ENCODE results near the gene PCDHB15.
"Not testable (repeated sequence)": the region's sequence is repeated elsewhere in the genome, so short reads cannot be mapped to it uniquely, and the experiment has no call there.

The PCDHB15 gene

DNA sequence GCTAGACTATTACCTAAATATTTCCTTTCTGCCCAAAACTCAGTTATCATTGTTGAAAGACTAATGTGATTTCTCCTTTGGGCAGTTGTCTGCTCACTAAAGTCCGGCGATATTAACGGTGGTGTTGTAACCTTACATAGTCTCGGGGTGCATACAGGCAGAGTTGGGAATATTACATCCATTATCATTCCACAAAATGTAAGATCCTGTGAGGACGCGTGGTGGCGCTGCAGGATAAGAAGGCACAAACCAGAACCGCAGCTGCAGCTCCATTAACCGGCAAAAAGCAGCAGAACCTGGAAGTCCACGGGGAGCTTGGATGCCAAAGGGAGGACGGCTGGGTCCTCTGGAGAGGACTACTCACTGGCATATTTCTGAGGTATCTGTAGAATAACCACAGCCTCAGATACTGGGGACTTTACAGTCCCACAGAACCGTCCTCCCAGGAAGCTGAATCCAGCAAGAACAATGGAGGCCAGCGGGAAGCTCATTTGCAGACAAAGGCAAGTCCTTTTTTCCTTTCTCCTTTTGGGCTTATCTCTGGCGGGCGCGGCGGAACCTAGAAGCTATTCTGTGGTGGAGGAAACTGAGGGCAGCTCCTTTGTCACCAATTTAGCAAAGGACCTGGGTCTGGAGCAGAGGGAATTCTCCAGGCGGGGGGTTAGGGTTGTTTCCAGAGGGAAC lies 31.4 kb upstream of the PCDHB15 start, which contains the start of gene PCDHB13:
TSS of gene PCDHB13 (plus strand) at position 264 of the 684 bp plus-strand sequence. CDS start at position 469, 205 bp downstream.
- peak; percentile 66 for DNase-seq (ENCODE audit: low read depth)
- peak; percentile 35 for TF ChIP-seq CTCF (IDR thresholded peaks at IDR 0.05; ENCODE audit: low read depth, low read length)
- not testable (repeated sequence) for H3K4me3 ChIP-seq (ENCODE audit: low read depth, low read length)

DNA sequence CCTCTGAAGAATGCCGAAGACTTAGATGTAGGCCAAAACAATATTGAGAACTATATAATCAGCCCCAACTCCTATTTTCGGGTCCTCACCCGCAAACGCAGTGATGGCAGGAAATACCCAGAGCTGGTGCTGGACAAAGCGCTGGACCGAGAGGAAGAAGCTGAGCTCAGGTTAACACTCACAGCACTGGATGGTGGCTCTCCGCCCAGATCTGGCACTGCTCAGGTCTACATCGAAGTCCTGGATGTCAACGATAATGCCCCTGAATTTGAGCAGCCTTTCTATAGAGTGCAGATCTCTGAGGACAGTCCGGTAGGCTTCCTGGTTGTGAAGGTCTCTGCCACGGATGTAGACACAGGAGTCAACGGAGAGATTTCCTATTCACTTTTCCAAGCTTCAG lies 30.6 kb upstream of the PCDHB15 start:
- not testable (repeated sequence) for DNase-seq (ENCODE audit: low read depth); H3K4me3 ChIP-seq (ENCODE audit: low read depth, low read length)

DNA sequence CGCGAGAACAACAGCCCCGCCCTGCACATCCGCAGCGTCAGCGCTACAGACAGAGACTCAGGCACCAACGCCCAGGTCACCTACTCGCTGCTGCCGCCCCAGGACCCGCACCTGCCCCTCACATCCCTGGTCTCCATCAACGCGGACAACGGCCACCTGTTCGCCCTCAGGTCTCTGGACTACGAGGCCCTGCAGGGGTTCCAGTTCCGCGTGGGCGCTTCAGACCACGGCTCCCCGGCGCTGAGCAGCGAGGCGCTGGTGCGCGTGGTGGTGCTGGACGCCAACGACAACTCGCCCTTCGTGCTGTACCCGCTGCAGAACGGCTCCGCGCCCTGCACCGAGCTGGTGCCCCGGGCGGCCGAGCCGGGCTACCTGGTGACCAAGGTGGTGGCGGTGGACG lies 29.7 kb upstream of the PCDHB15 start:
- not testable (repeated sequence) for H3K4me3 ChIP-seq (ENCODE audit: low read depth, low read length); DNase-seq (ENCODE audit: low read depth)

GRCh38 chr5:141216035-141216434 lies 29.2 kb upstream of the PCDHB15 start:
- not testable (repeated sequence) for H3K4me3 ChIP-seq (ENCODE audit: low read depth, low read length); DNase-seq (ENCODE audit: low read depth)

DNA sequence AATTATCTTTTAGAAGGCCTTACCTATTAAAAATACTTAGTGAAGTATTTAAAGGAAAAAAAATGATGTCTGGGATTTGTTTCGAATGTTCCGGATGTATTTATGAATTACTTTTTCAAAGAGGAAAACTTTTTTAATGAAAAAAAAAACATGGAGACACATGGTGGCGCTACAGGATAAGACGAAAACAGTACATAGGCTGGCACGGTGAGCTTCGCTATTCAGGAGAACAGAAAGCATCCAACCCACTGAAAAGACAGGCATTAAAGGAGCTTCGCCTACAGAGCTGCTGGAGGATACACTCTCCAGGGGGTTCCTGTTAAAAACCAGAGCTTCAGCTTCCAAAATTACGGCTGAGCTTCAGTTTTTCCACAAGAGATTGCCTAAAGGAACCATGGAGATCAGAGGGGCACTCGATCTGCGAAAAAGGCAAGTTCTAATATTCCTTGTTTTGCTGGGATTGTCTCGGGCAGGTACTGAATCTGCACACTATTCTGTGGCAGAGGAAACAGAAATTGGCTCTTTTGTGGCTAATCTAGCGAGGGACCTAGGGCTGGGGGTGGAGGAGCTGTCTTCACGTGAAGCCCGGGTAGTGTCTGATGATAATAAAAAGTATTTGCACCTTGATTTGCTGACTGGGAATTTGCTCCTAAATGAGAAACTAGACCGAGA lies 21.9 kb upstream of the PCDHB15 start, which contains the start of gene PCDHB14:
TSS of gene PCDHB14 (plus strand) at position 232 of the 672 bp plus-strand sequence. CDS start at position 395, 163 bp downstream.
- H3K4me3 ChIP-seq (ENCODE audit: low read depth, low read length) = no peak within 1 kb of the TSS
- TF ChIP-seq MAX (IDR thresholded peaks at IDR 0.05; ENCODE audit: low read depth, low read length) (peak; percentile 24; the same call in 1 of the 2 replicates), MYC (IDR thresholded peaks at IDR 0.05; ENCODE audit: low read depth, low read length) (no peak)
- peak; percentile 64 for DNase-seq (ENCODE audit: low read depth)

- H3K4me3 ChIP-seq (ENCODE audit: low read depth, low read length); DNase-seq (ENCODE audit: low read depth): not testable (repeated sequence)
Observed at GRCh38 chr5:141224844-141225243, 20.4 kb upstream of the PCDHB15 start.

- not testable (repeated sequence) for H3K4me3 ChIP-seq (ENCODE audit: low read depth, low read length); DNase-seq (ENCODE audit: low read depth)
Observed at GRCh38 chr5:141225421-141225820, 19.8 kb upstream of the PCDHB15 start.

- H3K4me3 ChIP-seq (ENCODE audit: low read depth, low read length) = no peak overlapping the region
- no peak for DNase-seq (ENCODE audit: low read depth)
- TF ChIP-seq MYC (IDR thresholded peaks at IDR 0.05; ENCODE audit: low read depth, low read length) (no peak), POLR2A (IDR thresholded peaks at IDR 0.05; ENCODE audit: extremely low read depth, insufficient read length) (no peak), CTCF (IDR thresholded peaks at IDR 0.05; ENCODE audit: low read depth, low read length) (peak; percentile 29)
Observed at GRCh38 chr5:141234109-141234667, 11.0 kb upstream of the PCDHB15 start.

- H3K4me3 ChIP-seq (ENCODE audit: low read depth, low read length); DNase-seq (ENCODE audit: low read depth): not testable (repeated sequence)
Observed at GRCh38 chr5:141235922-141236321, 9.3 kb upstream of the PCDHB15 start.

GRCh38 chr5:141236516-141237313 lies 8.5 kb upstream of the PCDHB15 start:
- no peak overlapping the region for H3K4me3 ChIP-seq (ENCODE audit: low read depth, low read length)
- TF ChIP-seq CTCF (IDR thresholded peaks at IDR 0.05; ENCODE audit: low read depth, low read length) (no peak), MAX (IDR thresholded peaks at IDR 0.05; ENCODE audit: low read depth, low read length) (no peak), POLR2A (IDR thresholded peaks at IDR 0.05; ENCODE audit: extremely low read depth, insufficient read length) (no peak), MYC (IDR thresholded peaks at IDR 0.05; ENCODE audit: low read depth, low read length) (no peak)
- no peak for DNase-seq (ENCODE audit: low read depth)

Data from NB4 (cell line).